D721Med (cell line): ENCODE results near the gene PPP1R14C.

Experiments used
- DNase-seq: peaks from one replicate; pipeline ENCODE4 v3.0.0; 2011; ENCODE audit warnings: low spot score; ENCODE audit not compliant: insufficient read length
- FAIRE-seq: peaks from 2 replicates; lab custom pipeline; 2011; peaks lifted over from hg19 to GRCh38; lab: Jason Lieb, UNC
- CTCF ChIP-seq: IDR thresholded peaks from 2 replicates; pipeline ENCODE4 v1.5.1; 2012; ENCODE audit warnings: mild to moderate bottlenecking, control low read depth; ENCODE audit not compliant: insufficient read depth; ENCODE audit errors: missing control alignments

PPP1R14C gene

GRCh38 chr6:150249261-150249660 is 106.4 kb downstream of the PPP1R14C start:
- DNase-seq (no peak), FAIRE-seq (no peak)
- TF ChIP-seq CTCF = no peak

- no peak for DNase-seq
- FAIRE-seq = no peak
- no peak for TF ChIP-seq CTCF
These were observed 108.0 kb downstream of the PPP1R14C start for GRCh38 chr6:150250826-150251225.

GRCh38 chr6:150251566-150252186 is 108.8 kb downstream of the PPP1R14C start:
- FAIRE-seq (no peak), DNase-seq (no peak)
- no peak for TF ChIP-seq CTCF

GRCh38 chr6:150252714-150253444 is 110.0 kb downstream of the PPP1R14C start:
- no peak for TF ChIP-seq CTCF
- no peak for FAIRE-seq
- DNase-seq = no peak

- FAIRE-seq (no peak), DNase-seq (no peak)
- TF ChIP-seq CTCF = no peak
These were observed 110.6 kb downstream of the PPP1R14C start for GRCh38 chr6:150253489-150253888.

- TF ChIP-seq CTCF = no peak
- FAIRE-seq = no peak
- DNase-seq = no peak
These were observed 111.9 kb downstream of the PPP1R14C start for GRCh38 chr6:150254770-150255169.

GRCh38 chr6:150255840-150256239 is 113.0 kb downstream of the PPP1R14C start:
- no peak for FAIRE-seq

More at GRCh38 chr6:150255840-150256239, 113.0 kb downstream of the PPP1R14C start:
- no peak for TF ChIP-seq CTCF
- no peak for DNase-seq
